Measurements from ENCODE around the gene MSANTD3.
"Not testable (repeated sequence)": the region's sequence is repeated elsewhere in the genome, so short reads cannot be mapped to it uniquely, and the experiment has no call there.

The MSANTD3 gene

DNA sequence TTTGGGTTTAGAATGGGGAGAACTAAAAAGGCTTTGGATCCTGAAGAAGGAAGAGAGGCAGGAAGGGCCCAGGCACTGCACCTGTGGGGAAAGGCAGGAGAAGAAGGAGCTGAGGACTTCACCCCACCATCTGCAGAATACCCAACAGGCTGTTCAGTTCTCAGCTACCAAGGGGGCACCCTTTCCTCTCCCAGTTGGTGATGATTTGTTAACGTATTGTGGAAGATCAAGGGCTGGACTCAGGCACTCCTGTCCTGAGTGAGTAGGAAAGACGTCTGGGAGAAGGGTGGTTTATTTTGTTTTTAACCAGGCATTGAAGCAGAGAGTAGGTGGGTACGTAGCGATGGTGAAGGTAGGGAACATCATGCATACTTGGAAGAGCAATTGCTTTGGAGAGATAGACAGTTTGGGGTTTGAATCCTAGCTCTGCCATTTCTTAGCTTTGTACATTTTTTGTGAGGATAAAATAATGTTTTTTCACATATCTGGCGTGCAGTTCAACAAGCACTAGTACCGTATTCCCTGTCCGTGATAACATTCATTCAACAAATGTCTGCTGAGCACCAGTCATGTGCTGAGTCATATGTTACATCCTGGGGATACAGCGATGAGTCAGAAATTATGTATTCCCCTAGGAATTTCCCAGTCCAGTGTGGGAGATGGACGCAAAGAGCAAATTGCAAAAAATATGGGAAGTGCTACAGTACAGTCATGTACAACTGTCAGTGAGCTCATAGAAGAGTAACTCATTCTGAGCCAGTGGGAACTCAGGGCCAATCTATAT is 2.1 kb downstream of the MSANTD3 start:
- no peak for DNase-seq

DNA sequence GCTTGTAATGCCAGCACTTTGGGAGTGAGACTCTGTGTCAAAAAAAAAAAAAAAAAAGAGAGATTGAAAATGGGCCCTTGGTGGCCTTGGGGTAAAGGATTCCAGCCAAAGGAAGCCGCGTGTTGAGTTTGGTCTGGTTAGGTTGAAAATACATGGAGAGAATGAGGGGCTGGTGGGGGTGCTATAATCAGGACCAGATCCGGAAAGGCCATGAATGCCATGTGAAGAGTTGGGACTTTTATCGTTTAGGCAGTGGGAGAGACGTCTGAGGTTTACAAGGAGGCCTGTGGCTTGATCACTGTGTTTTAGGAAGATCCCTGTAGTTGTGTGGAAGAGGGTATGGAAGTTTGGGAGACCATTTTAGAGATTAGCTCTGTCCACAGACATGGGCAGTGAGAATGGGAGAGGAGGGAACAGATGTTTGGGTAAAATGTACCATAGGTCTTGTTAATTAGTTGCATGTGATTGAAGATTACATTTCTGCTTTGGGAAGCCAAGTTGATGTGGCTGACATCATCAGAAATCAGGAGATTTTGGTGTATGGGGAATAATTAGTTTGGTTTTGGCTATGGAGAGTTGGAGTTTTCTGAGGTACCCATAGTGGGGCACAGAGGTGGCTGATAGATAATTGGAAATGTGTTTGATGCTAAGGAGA is 3.5 kb downstream of the MSANTD3 start:
- DNase-seq, result no peak

DNA sequence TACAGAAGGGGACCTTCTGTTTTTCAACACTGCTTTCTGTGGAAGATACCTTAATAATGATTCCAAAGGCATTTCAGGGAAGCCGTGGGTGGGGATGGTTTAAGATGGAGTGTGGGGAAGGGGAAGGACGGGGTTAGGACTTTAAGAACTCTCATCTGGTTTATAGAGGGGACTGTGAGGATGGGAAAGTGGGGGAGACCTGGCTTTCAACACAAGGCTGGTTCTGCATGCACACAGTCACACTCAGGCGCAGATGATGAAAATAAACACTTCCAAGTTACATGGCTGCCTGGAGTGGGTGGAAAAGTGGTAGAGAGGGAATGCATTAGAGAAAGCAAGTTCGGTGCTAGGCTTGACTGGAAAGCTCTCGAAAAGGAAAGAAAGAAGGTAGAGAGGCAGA is 4.9 kb downstream of the MSANTD3 start:
- no peak for DNase-seq

GRCh38 chr9:100432736-100433135 is 5.8 kb downstream of the MSANTD3 start:
- no peak for DNase-seq

DNA sequence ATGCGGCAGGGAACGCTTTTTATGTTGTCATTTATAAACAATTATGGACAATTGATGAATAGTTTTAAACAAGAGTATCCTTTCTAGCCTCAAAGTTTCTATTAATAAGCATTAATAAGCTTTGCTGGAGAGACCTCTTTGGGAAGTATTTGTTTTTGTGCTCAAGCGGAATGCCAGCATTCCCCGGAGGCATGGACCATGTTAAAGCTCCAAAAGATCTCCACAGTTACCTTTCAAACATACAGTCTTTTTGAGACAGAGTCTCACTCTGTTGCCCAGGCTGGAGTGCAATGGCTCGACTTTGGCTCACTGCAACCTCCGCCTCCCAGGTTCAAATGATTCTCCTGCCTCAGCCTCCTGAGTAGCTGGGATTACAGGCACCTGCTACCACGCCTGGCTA is 9.6 kb downstream of the MSANTD3 start:
- DNase-seq, result no peak

- DNase-seq, result no peak
Measured at GRCh38 chr9:100437860-100438805, 11.2 kb downstream of the MSANTD3 start.

- DNase-seq, result no peak
Measured at GRCh38 chr9:100440071-100440470, 13.1 kb downstream of the MSANTD3 start.

DNA sequence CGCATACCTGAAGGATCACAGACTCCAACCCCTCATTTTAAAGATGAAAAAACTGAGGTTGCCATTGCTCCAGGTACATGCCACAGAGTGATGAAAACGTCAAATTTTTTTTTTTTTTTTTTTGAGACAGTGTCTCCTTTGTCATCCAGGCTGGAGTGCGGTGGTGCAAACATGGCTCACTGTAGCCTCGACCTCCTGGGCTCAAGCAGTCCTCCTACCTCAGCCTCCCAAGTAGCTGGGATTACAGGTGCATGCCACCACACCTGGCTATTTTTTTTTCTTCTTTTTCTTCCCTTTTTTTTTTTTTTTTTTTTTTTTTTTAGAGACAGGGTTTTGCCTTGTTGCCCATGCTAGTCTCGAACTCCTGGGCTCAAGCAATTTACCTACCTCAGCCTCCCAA is 13.5 kb downstream of the MSANTD3 start:
- not testable (repeated sequence) for DNase-seq

DNA sequence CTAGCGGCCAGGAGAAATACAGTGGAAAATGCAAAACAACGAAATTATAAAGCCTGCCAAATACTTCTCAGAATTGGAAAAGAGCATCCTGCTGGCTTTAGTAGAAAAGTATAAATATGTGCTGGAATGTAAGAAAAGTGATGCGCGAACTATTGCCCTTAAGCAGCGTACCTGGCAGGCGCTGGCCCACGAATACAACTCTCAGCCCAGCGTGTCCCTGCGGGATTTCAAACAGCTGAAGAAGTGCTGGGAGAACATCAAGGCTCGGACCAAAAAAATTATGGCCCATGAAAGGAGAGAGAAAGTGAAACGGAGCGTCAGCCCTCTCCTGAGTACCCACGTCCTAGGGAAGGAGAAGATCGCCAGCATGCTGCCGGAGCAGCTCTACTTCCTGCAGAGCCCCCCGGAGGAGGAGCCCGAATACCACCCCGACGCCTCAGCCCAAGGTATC is 15.0 kb downstream of the MSANTD3 start:
- no peak for DNase-seq

DNA sequence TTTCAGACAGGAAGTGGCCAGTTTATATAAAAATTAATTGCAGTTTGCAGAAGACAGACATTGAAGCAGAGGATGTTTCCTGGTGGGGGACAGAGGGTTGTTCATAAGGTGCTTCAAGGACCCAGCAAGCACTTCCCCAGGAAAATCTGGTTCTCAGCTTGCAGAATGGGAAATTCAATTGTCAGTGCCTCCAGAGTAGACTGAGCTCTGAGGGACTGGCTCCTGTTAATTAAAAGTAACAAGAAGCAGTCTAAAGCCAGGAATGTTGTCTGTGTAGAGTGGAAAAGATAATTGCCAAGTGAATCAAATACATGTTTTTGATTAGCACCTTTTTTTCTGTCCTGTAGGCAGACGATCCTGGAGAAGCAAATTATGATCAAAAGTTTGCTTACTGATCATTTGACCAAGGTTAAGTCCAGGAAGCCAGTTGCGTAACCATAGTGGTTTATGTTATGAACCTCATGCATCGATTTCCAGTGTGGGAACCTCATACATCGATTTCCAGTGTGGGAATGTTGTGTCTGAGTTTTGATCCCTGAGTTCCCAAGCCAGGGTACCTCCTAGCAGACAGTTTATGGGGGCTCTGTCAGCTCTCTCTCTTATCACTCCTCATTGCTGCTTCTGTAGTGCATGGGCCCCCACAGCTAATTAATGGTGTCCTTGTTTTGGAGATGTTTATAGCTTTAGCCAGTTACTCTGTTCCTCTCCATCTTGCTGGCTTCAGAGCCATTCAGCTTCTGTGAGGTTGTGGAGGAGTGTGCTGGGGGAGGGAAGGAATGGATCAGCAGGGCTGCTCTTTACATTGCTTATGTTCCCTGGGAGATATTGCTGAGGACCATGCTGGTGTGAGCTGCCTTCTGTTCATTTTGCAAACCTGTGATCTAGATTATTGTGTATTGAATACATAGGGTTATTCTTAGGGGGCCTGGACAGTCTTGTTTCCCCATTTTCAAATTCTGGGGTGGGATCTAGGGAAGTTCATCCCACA is 17.1 kb downstream of the MSANTD3 start:
- DNase-seq, result no peak

DNA sequence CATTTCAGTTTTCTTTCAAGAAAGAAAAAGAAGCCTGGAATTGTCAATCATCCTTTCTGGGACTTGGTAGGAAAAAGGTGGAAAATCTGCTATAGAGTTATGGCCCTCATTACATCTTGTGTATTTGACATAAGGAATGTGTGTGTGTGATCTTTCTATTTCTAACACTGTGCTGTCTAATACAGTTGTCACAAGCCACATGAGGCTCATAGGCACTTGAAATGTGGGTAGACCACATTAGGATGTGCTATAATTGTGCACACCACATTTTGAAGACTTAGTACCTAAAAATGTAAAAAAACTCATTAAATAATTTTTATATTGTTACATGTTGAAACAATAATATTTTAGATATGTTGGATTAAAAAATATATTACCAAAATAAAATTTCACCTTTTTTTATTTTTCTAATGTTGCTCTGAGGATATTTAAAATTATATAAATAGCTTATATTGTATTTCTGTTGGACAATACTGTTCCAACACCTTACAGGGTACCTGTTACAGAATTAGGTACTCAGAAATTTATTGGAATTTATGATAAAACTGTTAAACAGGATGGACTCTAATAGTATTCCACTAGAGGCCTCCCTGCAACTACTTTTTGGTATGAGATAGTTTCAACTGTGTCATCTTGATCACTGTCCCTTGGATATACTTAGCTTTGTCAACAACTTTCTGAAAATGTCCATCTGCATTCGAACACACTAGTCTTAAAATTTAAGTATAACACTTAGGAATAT is 18.4 kb downstream of the MSANTD3 start:
- no peak for DNase-seq

DNA sequence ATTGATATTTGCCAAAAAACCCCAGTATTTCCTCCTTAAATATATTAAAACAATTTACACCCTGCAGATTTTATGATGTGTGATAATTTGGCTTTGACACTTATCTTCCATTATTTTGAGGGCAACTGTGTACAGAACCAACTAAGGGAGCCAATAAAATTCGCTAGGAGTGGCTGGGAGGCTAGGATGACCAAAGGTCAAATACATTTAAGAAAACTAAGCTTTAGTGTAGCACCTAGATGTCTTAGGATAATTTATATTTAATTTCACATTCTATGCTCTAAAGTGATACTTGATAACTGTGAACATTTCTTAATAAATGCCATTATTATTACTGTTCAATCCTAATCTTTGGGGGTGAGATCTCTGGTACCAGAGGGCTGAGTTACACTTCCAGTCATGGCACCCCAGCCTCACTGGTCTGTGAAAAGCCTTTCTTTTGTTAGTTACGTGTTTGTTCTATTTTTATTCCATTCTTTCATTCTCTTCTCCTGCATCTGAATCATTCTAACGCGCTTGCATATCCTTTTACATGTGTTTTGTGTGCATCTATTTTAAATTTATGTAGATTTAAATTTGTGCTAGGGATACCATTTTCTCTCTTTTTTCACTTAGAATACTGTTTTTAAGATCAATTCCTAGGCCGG is 19.1 kb downstream of the MSANTD3 start:
- DNase-seq, result no peak

DNA sequence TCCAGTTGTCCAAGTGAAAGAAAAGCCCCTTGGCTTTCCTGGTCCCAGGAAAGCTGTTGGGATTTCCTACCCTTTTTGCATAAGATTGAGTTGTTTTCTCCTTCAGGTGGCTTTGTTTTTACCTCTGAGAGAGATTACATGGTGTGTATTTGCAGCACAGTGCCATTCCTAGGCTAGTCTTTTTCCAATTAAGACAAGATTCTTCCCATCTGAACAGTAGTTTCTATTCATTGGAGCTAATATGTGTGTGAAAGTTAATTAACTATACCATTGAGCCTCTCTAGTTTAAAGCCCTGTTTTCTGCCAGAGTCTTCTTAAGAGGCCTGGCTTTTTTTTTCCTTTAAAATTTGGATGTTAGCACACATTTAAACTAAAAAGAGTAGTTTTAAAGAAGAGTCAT is 20.1 kb downstream of the MSANTD3 start:
- DNase-seq, result no peak

GRCh38 chr9:100448266-100448665 is 21.3 kb downstream of the MSANTD3 start:
- no peak for DNase-seq

DNA sequence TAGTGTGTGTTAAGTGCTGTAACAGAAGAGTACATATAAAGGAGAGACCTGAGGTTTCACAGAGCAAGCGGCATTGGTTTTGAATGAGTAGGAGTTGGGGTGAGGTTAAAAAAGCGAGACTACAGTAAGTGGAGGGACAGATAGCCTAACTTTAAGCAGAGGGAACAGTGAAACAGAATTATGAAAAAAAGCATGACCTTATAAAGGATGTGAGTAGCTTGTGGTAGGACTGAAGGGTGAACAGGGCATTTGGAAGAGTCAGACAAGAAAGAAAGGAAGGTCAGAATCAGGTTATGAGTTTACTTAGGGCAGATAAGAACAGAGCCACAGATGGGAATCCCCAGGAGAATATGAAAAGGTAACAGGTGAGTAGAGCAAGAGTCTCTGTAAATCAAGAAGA is 22.5 kb downstream of the MSANTD3 start:
- DNase-seq, result no peak

DNA sequence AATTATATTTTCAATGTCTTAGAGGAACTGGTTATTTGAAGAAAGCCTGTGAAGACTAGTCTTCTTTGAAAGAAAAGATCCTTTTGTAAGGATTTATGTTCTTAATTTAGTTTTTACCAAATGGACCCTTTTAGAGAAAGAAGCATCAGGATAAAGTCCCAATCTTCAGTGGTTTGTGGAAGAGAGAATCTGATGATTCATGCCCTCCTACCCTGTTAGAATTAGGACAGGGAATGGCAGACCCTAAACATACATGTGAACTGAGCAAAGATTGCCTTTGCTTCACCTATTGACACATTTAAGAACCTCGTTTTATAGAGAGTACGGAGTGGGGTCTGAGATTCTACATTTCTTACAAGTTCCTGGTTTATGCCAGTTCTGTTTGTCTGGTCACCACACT is 26.0 kb downstream of the MSANTD3 start:
- DNase-seq, result no peak

- DNase-seq, result no peak
Measured at GRCh38 chr9:100455470-100455869, 28.5 kb downstream of the MSANTD3 start.

DNA sequence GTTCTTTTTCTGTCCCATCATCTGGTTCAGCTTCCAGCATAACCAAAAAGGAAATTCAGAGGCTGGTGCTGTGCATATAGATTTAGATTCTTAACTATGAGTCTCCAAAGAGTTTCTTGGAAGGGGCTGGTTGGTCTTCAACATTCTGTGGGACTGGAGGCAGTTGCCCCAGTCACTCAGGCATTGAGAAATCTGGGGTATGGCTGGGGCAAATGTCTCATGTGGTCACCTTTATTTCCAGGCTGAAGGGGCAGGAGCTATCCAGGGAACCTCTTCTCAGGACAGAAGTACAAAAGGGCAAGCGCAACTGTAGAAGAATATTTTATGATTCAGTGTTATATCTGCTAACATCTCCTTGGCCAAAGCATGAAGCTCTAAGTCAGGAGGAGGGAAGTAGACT is 30.6 kb downstream of the MSANTD3 start:
- no peak for DNase-seq

DNA sequence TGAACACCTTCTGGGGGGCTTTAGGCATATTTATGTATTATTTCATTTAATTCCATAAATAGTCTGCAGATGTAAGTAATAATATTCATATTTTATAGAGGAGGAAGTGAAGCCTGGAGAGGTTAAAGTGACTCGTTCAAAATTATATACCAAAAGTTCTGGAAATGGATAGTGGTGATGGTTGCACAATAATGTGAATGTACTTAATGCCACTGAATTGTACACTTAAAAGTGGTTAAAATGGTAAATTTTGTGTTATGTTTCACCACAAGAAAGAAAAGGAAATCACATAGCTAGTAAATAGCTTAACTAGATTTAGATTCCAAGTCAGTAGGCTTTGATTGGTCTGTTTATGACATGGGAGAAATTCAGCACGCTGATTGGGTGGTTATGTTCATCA is 33.0 kb downstream of the MSANTD3 start:
- DNase-seq, result no peak

GRCh38 chr9:100465274-100465673 is 38.3 kb downstream of the MSANTD3 start:
- no peak for DNase-seq

- no peak for DNase-seq
Measured at GRCh38 chr9:100465761-100466160, 38.8 kb downstream of the MSANTD3 start.

Measured in NCI-H510A (cell line).